IMR-90 (cell line): ENCODE results near the gene DYNC1LI2. TPM values are rescaled to one million over a fixed set of nuclear protein-coding genes. Genes with fewer than 3 reads are reported as not detected.

Experiments used
- CTCF ChIP-seq: conservative IDR thresholded peaks from 2 replicates; pipeline ENCODE4 v1.5.1; 2012; ENCODE audit warnings: mild to moderate bottlenecking, low read depth, low read length, improper control_type of control experiment
- ELK1 ChIP-seq: fragments of 150-350 bp; IDR thresholded peaks from 2 replicates; pipeline ENCODE4 v1.6.1; 2016; ENCODE audit warnings: low read depth, mild to moderate bottlenecking, low read length, moderate library complexity, borderline replicate concordance
- MAFK ChIP-seq: IDR thresholded peaks from 2 replicates; pipeline ENCODE4 v1.6.1; 2012; ENCODE audit warnings: low read depth, low read length, improper control_type of control experiment
- POLR2A ChIP-seq: IDR thresholded peaks from 2 replicates; pipeline ENCODE4 v1.6.1; 2012; ENCODE audit warnings: mild to moderate bottlenecking, low read depth, low read length
- polyA plus RNA-seq, 3 experiments: library from polyadenylated mRNA; depleted of rRNA; stranded (reverse); fragments of >200 nt; gene quantifications; 2 replicates each; pipeline ENCODE4 v1.2.3, GENCODE V29; 2012; ENCODE audit warnings: low replicate concordance in 1 of 3
- total RNA-seq: library from RNA; depleted of rRNA; stranded (reverse); fragments of >200 nt; gene quantifications from 2 replicates; pipeline ENCODE4 v1.2.3, GENCODE V29; 2012

Gene DYNC1LI2
- total and polyA plus RNA-seq, 2 of the 4 experiments (the other 2 are of a cell fraction) = 65.3 to 88.4 TPM

- TF ChIP-seq CTCF (no peak), POLR2A (no peak), ELK1 (no peak), MAFK (no peak)
Observed at GRCh38 chr16:66701516-66701915, 49.9 kb downstream of the DYNC1LI2 start (continued).
